ENCODE measurements around the gene NECAB3. TPM values are rescaled to one million over a fixed set of nuclear protein-coding genes. Genes with fewer than 3 reads are reported as not detected.

The NECAB3 gene
- total and polyA plus RNA-seq, 2 of the 13 experiments (the other 11 are each of a cell fraction or from before 2014, with no cell fraction given), result 61.5 to 65.5 TPM

GRCh38 chr20:33663161-33664084, 10.8 kb downstream of the NECAB3 start (continued):
- peak; percentile 75; the same call in 1 of the 2 replicates for TF ChIP-seq RFXAP (CRISPR knock-in tag; IDR thresholded peaks at IDR 0.05; ENCODE audit: borderline replicate concordance)
- TF ChIP-seq HOXA5 (CRISPR knock-in tag; IDR thresholded peaks at IDR 0.05), result peak; percentile 84; the same call in 1 of the 2 replicates
- TF ChIP-seq MXI1 (IDR thresholded peaks at IDR 0.05; ENCODE audit: borderline replicate concordance, low read depth, low read length), result peak; percentile 51; the same call in 1 of the 3 replicates
- TF ChIP-seq RAD51 (IDR thresholded peaks at IDR 0.05; ENCODE audit: borderline replicate concordance), result no peak
- TF ChIP-seq TCF7L2 (IDR thresholded peaks at IDR 0.05; ENCODE audit: low read depth, low read length), result no peak
- TF ChIP-seq MAFK (conservative IDR thresholded peaks at IDR 0.05 in 1 of 2, IDR thresholded peaks at IDR 0.05 in 1 of 2; ENCODE audit: low read length in 2 of 2), result no peak
- peak; percentile 55; the same call in 1 of the 2 replicates for TF ChIP-seq ZBTB7A (CRISPR knock-in tag; IDR thresholded peaks at IDR 0.05)
- no peak for TF ChIP-seq NR3C1 (CRISPR knock-in tag; IDR thresholded peaks at IDR 0.05)
- TF ChIP-seq ZNF572 (CRISPR knock-in tag; IDR thresholded peaks at IDR 0.05), result peak; percentile 85
- TF ChIP-seq ZNF468 (CRISPR knock-in tag; IDR thresholded peaks at IDR 0.05), result peak; percentile 72; the same call in 1 of the 2 replicates
- no peak for TF ChIP-seq SETDB1 (CRISPR knock-in tag; IDR thresholded peaks at IDR 0.05; ENCODE audit: borderline replicate concordance)
- TF ChIP-seq NR1H2 (CRISPR knock-in tag; IDR thresholded peaks at IDR 0.05; ENCODE audit: borderline replicate concordance, low read depth), result no peak
- TF ChIP-seq ZNF550 (CRISPR knock-in tag; IDR thresholded peaks at IDR 0.05; ENCODE audit: borderline replicate concordance), result peak; percentile 98; the same call in 1 of the 2 replicates
- no peak; the same call in none of the 2 replicates for TF ChIP-seq ZNF674 (CRISPR knock-in tag; IDR thresholded peaks at IDR 0.05; ENCODE audit: low read depth)
- TF ChIP-seq, protein P1, sequence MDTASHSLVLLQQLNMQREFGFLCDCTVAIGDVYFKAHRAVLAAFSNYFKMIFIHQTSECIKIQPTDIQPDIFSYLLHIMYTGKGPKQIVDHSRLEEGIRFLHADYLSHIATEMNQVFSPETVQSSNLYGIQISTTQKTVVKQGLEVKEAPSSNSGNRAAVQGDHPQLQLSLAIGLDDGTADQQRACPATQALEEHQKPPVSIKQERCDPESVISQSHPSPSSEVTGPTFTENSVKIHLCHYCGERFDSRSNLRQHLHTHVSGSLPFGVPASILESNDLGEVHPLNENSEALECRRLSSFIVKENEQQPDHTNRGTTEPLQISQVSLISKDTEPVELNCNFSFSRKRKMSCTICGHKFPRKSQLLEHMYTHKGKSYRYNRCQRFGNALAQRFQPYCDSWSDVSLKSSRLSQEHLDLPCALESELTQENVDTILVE (CRISPR knock-in tag; IDR thresholded peaks at IDR 0.05), result peak; percentile 71; the same call in 1 of the 2 replicates
- TF ChIP-seq CSRNP2 (CRISPR knock-in tag; conservative IDR thresholded peaks at IDR 0.05; ENCODE audit: low read depth), result no peak
- TF ChIP-seq HNRNPL (IDR thresholded peaks at IDR 0.05; ENCODE audit: low read depth, low read length), result peak; percentile 43; the same call in 1 of the 2 replicates
- no peak; the same call in 1 of the 2 replicates for TF ChIP-seq ZBTB7B (CRISPR knock-in tag; IDR thresholded peaks at IDR 0.05)
- TF ChIP-seq IRF2 (CRISPR knock-in tag; IDR thresholded peaks at IDR 0.05), result peak; percentile 53; the same call in 1 of the 2 replicates
- TF ChIP-seq YEATS2 (CRISPR knock-in tag; IDR thresholded peaks at IDR 0.05; ENCODE audit: borderline replicate concordance), result peak; percentile 73; the same call in 1 of the 2 replicates
- no peak for TF ChIP-seq ATF1 (CRISPR knock-in tag; IDR thresholded peaks at IDR 0.05)
- TF ChIP-seq RBM39 (IDR thresholded peaks at IDR 0.05; ENCODE audit: low read depth, low read length, poor library complexity, severe bottlenecking), result peak; percentile 77
- TF ChIP-seq ZC3H4 (CRISPR knock-in tag; IDR thresholded peaks at IDR 0.05; ENCODE audit: borderline replicate concordance), result peak; percentile 81; the same call in 1 of the 2 replicates
- no peak; the same call in 1 of the 2 replicates for TF ChIP-seq SOX5 (CRISPR knock-in tag; IDR thresholded peaks at IDR 0.05; ENCODE audit: borderline replicate concordance)
- peak; percentile 84; the same call in 1 of the 2 replicates for TF ChIP-seq PAX8 (CRISPR knock-in tag; IDR thresholded peaks at IDR 0.05; ENCODE audit: borderline replicate concordance)
- 0 out of 2 replicates have a peak, but pooled peaks have one; percentile 25 for TF ChIP-seq ZBTB1 (CRISPR knock-in tag; IDR thresholded peaks at IDR 0.05; ENCODE audit: borderline replicate concordance)
- TF ChIP-seq ATF5 (CRISPR knock-in tag; IDR thresholded peaks at IDR 0.05; ENCODE audit: low read depth), result no peak
